ENCODE measurements around the gene DDIT3.

DNA sequence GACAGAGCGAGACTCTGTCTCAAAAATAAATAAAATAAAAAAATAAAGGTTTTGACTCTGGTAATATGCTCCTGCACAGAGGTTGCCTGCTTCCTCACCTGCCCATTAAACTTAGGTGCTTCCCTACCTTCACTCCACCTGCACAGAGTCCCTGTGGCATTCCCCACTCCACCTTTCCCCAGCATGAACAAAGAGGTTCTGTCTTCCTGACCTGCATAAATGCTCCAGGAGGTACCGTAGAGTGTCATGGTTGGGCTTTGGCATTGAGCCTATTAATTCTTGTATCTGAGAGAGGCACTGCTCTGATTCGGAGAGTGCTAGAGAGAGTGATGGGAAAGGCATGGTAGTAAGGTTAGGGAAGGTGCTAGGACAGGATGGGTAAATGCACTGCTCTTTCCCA lies 46.9 kb downstream of the DDIT3 start:
- TF ChIP-seq CEBPB (IDR thresholded peaks at IDR 0.05) (no peak), EGR1 (IDR thresholded peaks at IDR 0.05) (no peak)
- TF ChIP-seq, protein P1, sequence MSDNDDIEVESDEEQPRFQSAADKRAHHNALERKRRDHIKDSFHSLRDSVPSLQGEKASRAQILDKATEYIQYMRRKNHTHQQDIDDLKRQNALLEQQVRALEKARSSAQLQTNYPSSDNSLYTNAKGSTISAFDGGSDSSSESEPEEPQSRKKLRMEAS (IDR thresholded peaks at IDR 0.05), result no peak
